Transverse colon (tissue), 4 donors: ENCODE measurements around the gene DMD.
"Not testable (repeated sequence)": the region's sequence is repeated elsewhere in the genome, so short reads cannot be mapped to it uniquely, and the experiment has no call there.

Experiments used
- CTCF ChIP-seq, 5 experiments: fragments of 200-600 bp in 3 of 5; fragments of 450-650 bp in 2 of 5; sonication (generic) in 3 of 5; IDR thresholded peaks; 1 replicate in 2 of 5; 2 replicates in 3 of 5; pipeline ENCODE4 v1.5.1; 2016 to 2017; ENCODE audit warnings: antibody characterized with exemption in 5 of 5, inconsistent platforms in 3 of 5, mild to moderate bottlenecking in 2 of 5, moderate library complexity in 1 of 5
- POLR2A ChIP-seq: fragments of 450-650 bp; IDR thresholded peaks from one replicate; pipeline ENCODE4 v1.6.1; 2016; ENCODE audit warnings: antibody characterized with exemption, mild to moderate bottlenecking, moderate library complexity
- POLR2AphosphoS5 ChIP-seq, 3 donors: sonication (generic); formaldehyde crosslinking; IDR thresholded peaks; one replicate each; pipeline ENCODE4 v1.6.1; 2016; ENCODE audit warnings: antibody characterized with exemption in 3 of 3

GRCh38 chrX:31932320-31932719 lies 1279.0 kb downstream of the DMD start:
- not testable (repeated sequence) for TF ChIP-seq CTCF (IDR thresholded peaks at IDR 0.05); POLR2AphosphoS5 (IDR thresholded peaks at IDR 0.05); POLR2A
